GM12872 (cell line): ENCODE measurements around the gene SCNN1A.

ENCODE experiments used
- CTCF ChIP-seq: IDR thresholded peaks from 3 replicates; pipeline ENCODE4 v1.5.1; 2011; ENCODE audit warnings: low read depth, mild to moderate bottlenecking, low read length, moderate library complexity; ENCODE audit not compliant: insufficient read depth

The SCNN1A gene

GRCh38 chr12:6407236-6407954, 32.0 kb upstream of the SCNN1A start:
- no peak for TF ChIP-seq CTCF

GRCh38 chr12:6405963-6406362, 30.6 kb upstream of the SCNN1A start:
- no peak for TF ChIP-seq CTCF

GRCh38 chr12:6404390-6404789, 29.0 kb upstream of the SCNN1A start:
- no peak for TF ChIP-seq CTCF

- no peak for TF ChIP-seq CTCF
Measured at GRCh38 chr12:6399884-6400644, 24.7 kb upstream of the SCNN1A start.

GRCh38 chr12:6396031-6396430, 20.7 kb upstream of the SCNN1A start:
- no peak for TF ChIP-seq CTCF

- TF ChIP-seq CTCF: no peak
Measured at GRCh38 chr12:6394398-6394797, 19.0 kb upstream of the SCNN1A start.

- no peak for TF ChIP-seq CTCF
Measured at GRCh38 chr12:6393109-6393508, 17.7 kb upstream of the SCNN1A start.
